SK-N-SH treated with all-trans-retinoic acid at 6 μM for 48 hours (cell line): Measurements from ENCODE around the gene ILKAP.
A peak's percentile ranks its signal among the peaks of the same experiment; 100 is the strongest.

ENCODE experiments used
- ATAC-seq: fragments of 200-7000 bp; cut with Tn5 transposase; 3 replicates; pipeline ENCODE4 v1.9.1; 2020; ENCODE audit warnings: mild to moderate bottlenecking, moderate library complexity
- ARNTL ChIP-seq: fragments of 450-650 bp; formaldehyde crosslinking; IDR thresholded peaks from 2 replicates; pipeline ENCODE4 v1.5.0; 2020; ENCODE audit warnings: low read depth, mild to moderate bottlenecking, moderate library complexity, borderline replicate concordance
- BACH2 ChIP-seq: fragments of 250-450 bp; sonication (Bioruptor Pico); IDR thresholded peaks from 2 replicates; pipeline ENCODE4 v1.9.0; 2021; ENCODE audit warnings: mild to moderate bottlenecking, borderline replicate concordance
- CREB5 ChIP-seq: fragments of 250-450 bp; sonication (Bioruptor Pico); IDR thresholded peaks from 2 replicates; pipeline ENCODE4 v1.5.1; 2020; ENCODE audit warnings: low read depth, mild to moderate bottlenecking, moderate library complexity
- CSDC2 ChIP-seq: fragments of 250-450 bp; sonication (Bioruptor Pico); IDR thresholded peaks from 2 replicates; pipeline ENCODE4 v1.5.0; 2020; ENCODE audit warnings: mild to moderate bottlenecking, moderate library complexity
- CSRNP3 ChIP-seq: fragments of 250-450 bp; sonication (Bioruptor Pico); IDR thresholded peaks from 2 replicates; pipeline ENCODE4 v1.5.1; 2021; ENCODE audit warnings: mild to moderate bottlenecking, moderate library complexity
- ESRRG ChIP-seq: fragments of 250-450 bp; sonication (Bioruptor Pico); IDR thresholded peaks from 2 replicates; pipeline ENCODE4 v1.6.1; 2021; ENCODE audit warnings: mild to moderate bottlenecking
- GLIS3 ChIP-seq: fragments of 250-450 bp; sonication (Bioruptor Pico); IDR thresholded peaks from 2 replicates; pipeline ENCODE4 v1.5.0; 2020; ENCODE audit warnings: mild to moderate bottlenecking, moderate library complexity
- ISL1 ChIP-seq: fragments of 250-450 bp; sonication (Bioruptor Pico); IDR thresholded peaks from 2 replicates; pipeline ENCODE4 v2.1.2; 2022; ENCODE audit warnings: mild to moderate bottlenecking, moderate library complexity
- OSR1 ChIP-seq: fragments of 250-450 bp; sonication (Bioruptor Pico); IDR thresholded peaks from 2 replicates; pipeline ENCODE4 v1.8.0; 2022; ENCODE audit warnings: moderate library complexity, mild to moderate bottlenecking, inconsistent platforms
- PATZ1 ChIP-seq: fragments of 250-450 bp; sonication (Bioruptor Pico); IDR thresholded peaks from 2 replicates; pipeline ENCODE4 v1.8.0; 2020; ENCODE audit warnings: mild to moderate bottlenecking, moderate library complexity, borderline replicate concordance
- POU6F1 ChIP-seq: fragments of 250-450 bp; sonication (Bioruptor Pico); IDR thresholded peaks from 2 replicates; pipeline ENCODE4 v1.8.0; 2021; ENCODE audit warnings: low read depth, mild to moderate bottlenecking, moderate library complexity, borderline replicate concordance
- PPARA ChIP-seq: fragments of 250-450 bp; sonication (Bioruptor Pico); IDR thresholded peaks from 2 replicates; pipeline ENCODE4 v1.5.0; 2020; ENCODE audit warnings: mild to moderate bottlenecking, borderline replicate concordance
- RARB ChIP-seq: fragments of 250-450 bp; sonication (Bioruptor Pico); IDR thresholded peaks from 2 replicates; pipeline ENCODE4 v1.8.0; 2021; ENCODE audit warnings: mild to moderate bottlenecking, moderate library complexity
- SNAI2 ChIP-seq: fragments of 250-450 bp; sonication (Bioruptor Pico); IDR thresholded peaks from 2 replicates; pipeline ENCODE4 v1.5.0; 2020; ENCODE audit warnings: mild to moderate bottlenecking, moderate library complexity
- TCF4 ChIP-seq: fragments of 250-450 bp; sonication (Bioruptor Pico); IDR thresholded peaks from 2 replicates; pipeline ENCODE4 v1.8.0; 2021; ENCODE audit warnings: mild to moderate bottlenecking, moderate library complexity, borderline replicate concordance
- TOX ChIP-seq: fragments of 250-450 bp; sonication (Bioruptor Pico); IDR thresholded peaks from 2 replicates; pipeline ENCODE4 v1.8.0; 2021; ENCODE audit warnings: mild to moderate bottlenecking, moderate library complexity, borderline replicate concordance
- TSHZ2 ChIP-seq: fragments of 250-450 bp; sonication (Bioruptor Pico); IDR thresholded peaks from 2 replicates; pipeline ENCODE4 v1.5.0; 2020; ENCODE audit warnings: mild to moderate bottlenecking, moderate library complexity
- ZC3H10 ChIP-seq: fragments of 250-450 bp; sonication (Bioruptor Pico); IDR thresholded peaks from 2 replicates; pipeline ENCODE4 v1.5.1; 2021; ENCODE audit warnings: mild to moderate bottlenecking, moderate library complexity
- ZFP30 ChIP-seq: fragments of 450-650 bp; formaldehyde crosslinking; IDR thresholded peaks from 2 replicates; pipeline ENCODE4 v1.5.0; 2022; ENCODE audit warnings: mild to moderate bottlenecking, moderate library complexity
- ZNF565 ChIP-seq: fragments of 450-650 bp; formaldehyde crosslinking; conservative IDR thresholded peaks from 2 replicates; pipeline ENCODE4 v1.5.0; 2020; ENCODE audit warnings: low read depth, mild to moderate bottlenecking, moderate library complexity
- ZNF70 ChIP-seq: fragments of 450-650 bp; formaldehyde crosslinking; IDR thresholded peaks from 2 replicates; pipeline ENCODE4 v1.5.0; 2020; ENCODE audit warnings: mild to moderate bottlenecking, moderate library complexity
- ZNF8 ChIP-seq: fragments of 450-650 bp; formaldehyde crosslinking; IDR thresholded peaks from 2 replicates; pipeline ENCODE4 v1.5.0; 2020; ENCODE audit warnings: mild to moderate bottlenecking, moderate library complexity

ILKAP gene

GRCh38 chr2:238128534-238129001, 74.9 kb downstream of the ILKAP start:
- ATAC-seq, result no peak
- TF ChIP-seq ISL1 (CRISPR knock-in tag), result no peak
- TF ChIP-seq ZFP30 (CRISPR knock-in tag), result no peak
- TF ChIP-seq ZNF8 (CRISPR knock-in tag), result no peak
- no peak for TF ChIP-seq TSHZ2
- no peak for TF ChIP-seq GLIS3 (CRISPR knock-in tag)
- no peak for TF ChIP-seq SNAI2 (CRISPR knock-in tag)
- TF ChIP-seq ESRRG (CRISPR knock-in tag), result no peak
- TF ChIP-seq CSRNP3 (CRISPR knock-in tag), result no peak
- no peak for TF ChIP-seq TOX (CRISPR knock-in tag)
- no peak for TF ChIP-seq POU6F1 (CRISPR knock-in tag)
- TF ChIP-seq RARB (CRISPR knock-in tag), result no peak
- no peak for TF ChIP-seq CREB5 (CRISPR knock-in tag)
- no peak for TF ChIP-seq BACH2 (CRISPR knock-in tag)
- no peak for TF ChIP-seq ZC3H10
- no peak for TF ChIP-seq OSR1 (CRISPR knock-in tag)
- TF ChIP-seq PATZ1 (CRISPR knock-in tag), result no peak
- no peak for TF ChIP-seq ZNF70
- TF ChIP-seq ZNF565 (CRISPR knock-in tag), result no peak
- TF ChIP-seq ARNTL (CRISPR knock-in tag), result no peak
- no peak for TF ChIP-seq PPARA

- TF ChIP-seq ZC3H10, result no peak
- ATAC-seq, result no peak
Observed at GRCh38 chr2:238128061-238128440, 75.4 kb downstream of the ILKAP start.

- ATAC-seq, result 0 out of 3 replicates have a peak, but pooled peaks have one; percentile 10
Observed at GRCh38 chr2:238127165-238128060, 76.1 kb downstream of the ILKAP start.

More at GRCh38 chr2:238127165-238128060, 76.1 kb downstream of the ILKAP start:
- TF ChIP-seq OSR1 (CRISPR knock-in tag) (no peak), CSDC2 (CRISPR knock-in tag) (no peak), TCF4 (CRISPR knock-in tag) (no peak), PPARA (no peak), TSHZ2 (no peak), RARB (CRISPR knock-in tag) (no peak)
